Activated CD4-positive, alpha-beta T cell treated with anti-CD3 and anti-CD28 coated beads for 36 hours (primary cell): ENCODE measurements around the gene RUNDC1. TPM values are rescaled to one million over a fixed set of nuclear protein-coding genes. Genes with fewer than 3 reads are reported as not detected.

Experiments
- ATAC-seq: fragments of 200-7000 bp; cut with Tn5 transposase; one replicate; pipeline ENCODE4 v1.10.0; 2021; ENCODE audit warnings: mild to moderate bottlenecking, moderate library complexity
- CTCF ChIA-PET: fragments of 350-600 bp; sonication (Branson Sonifier 250); formaldehyde crosslinking; loops from one replicate; lab custom pipeline; 2021; ENCODE audit warnings: antibody characterized with exemption; lab: Charles Lee
- POLR2A ChIA-PET: fragments of 350-600 bp; sonication (Branson Sonifier 250); formaldehyde crosslinking; loops from one replicate; lab custom pipeline; 2021; ENCODE audit warnings: antibody characterized with exemption, inconsistent platforms; lab: Charles Lee
- DNase-seq: peaks from one replicate; pipeline ENCODE4 v3.0.0-alpha.2; 2020
- H3K27ac Mint-ChIP-seq: one replicate; pipeline ENCODE4 v1.8.0; 2021; ENCODE audit warnings: mixed read lengths
- H3K27me3 Mint-ChIP-seq: one replicate; pipeline ENCODE4 v1.8.0; 2021; ENCODE audit warnings: mixed read lengths
- H3K36me3 Mint-ChIP-seq: one replicate; pipeline ENCODE4 v1.8.0; 2021; ENCODE audit warnings: low read depth, mixed read lengths
- H3K4me1 Mint-ChIP-seq: one replicate; pipeline ENCODE4 v1.8.0; 2021; ENCODE audit warnings: mixed read lengths
- H3K4me3 Mint-ChIP-seq: one replicate; pipeline ENCODE4 v1.8.0; 2021; ENCODE audit warnings: mild to moderate bottlenecking, moderate library complexity, mixed read lengths
- H3K9me3 Mint-ChIP-seq: one replicate; pipeline ENCODE4 v1.8.0; 2021; ENCODE audit warnings: low read depth, mixed read lengths
- intact Hi-C, 2 experiments: fragments of 100-400 bp; cut with DNase I in 1 of 2; cut with micrococcal nuclease in 1 of 2; formaldehyde crosslinking; loops; one replicate each; pipeline versions ENCODE4 v1.14.2 to v1.15.1; 2022 to 2024; cut with DNase I, micrococcal nuclease
- total RNA-seq, 2 experiments: library from RNA; stranded (reverse); gene quantifications; one replicate each; pipeline ENCODE4 v1.2.3, GENCODE V29; 2021

Gene RUNDC1
- total RNA-seq, 2 experiments from 2014 or later: 12.3 to 12.5 TPM

- Mint-ChIP-seq H3K36me3 (no peaks in the 10 kb centered on the region), H3K9me3 (no peaks in the 10 kb centered on the region), H3K4me3 (peak overlapping the region; percentile 81), H3K27me3 (no peaks in the 10 kb centered on the region), H3K27ac (no peak overlapping the region), H3K4me1 (peaks cover 35% of the 10 kb centered on the region)
- ChIA-PET CTCF (no interaction called here), POLR2A (interaction anchor here (1.1 kb wide), 1 partner anchor 348 kb away, joined by 5 read pairs; no protein-coding TSS in a partner anchor)
- ATAC-seq (no peak), DNase-seq (no peak)
- intact Hi-C loops: loop anchor here in 1 of 2 experiments (5.0 kb wide), 3 partner anchors 317 to 462 kb away; partner anchors contain the start of genes DHX8 and PLEKHH3
Observed at GRCh38 chr17:43020030-43020621, 39.8 kb downstream of the RUNDC1 start.

GRCh38 chr17:43020789-43021740, 40.7 kb downstream of the RUNDC1 start:
- DNase-seq: peak; percentile 30
- ChIA-PET POLR2A (interaction anchor here (0.6 to 1.8 kb wide), 5 partner anchors 23 to 347 kb away, joined by 4 to 10 read pairs (median 5); partner anchors contain the start of genes RPL27 and VPS25), CTCF (interaction anchor here (0.5 to 2.5 kb wide), 2 partner anchors 23 to 93 kb away, joined by 3 to 10 read pairs; partner anchors contain the start of gene RPL27)
- no peak overlapping the region for H3K27ac Mint-ChIP-seq
- H3K36me3 Mint-ChIP-seq: no peaks in the 10 kb centered on the region
- H3K27me3 Mint-ChIP-seq: no peaks in the 10 kb centered on the region
- peak overlapping the region; percentile 81 for H3K4me3 Mint-ChIP-seq
- H3K9me3 Mint-ChIP-seq: no peaks in the 10 kb centered on the region
- no peak for ATAC-seq
- intact Hi-C loops: loop anchor here in 1 of 2 experiments (5.0 kb wide), 3 partner anchors 316 to 461 kb away; partner anchors contain the start of genes DHX8 and PLEKHH3
- H3K4me1 Mint-ChIP-seq: peaks cover 37% of the 10 kb centered on the region

GRCh38 chr17:43021741-43022512, 41.6 kb downstream of the RUNDC1 start, which contains the start of gene VAT1:
Gene VAT1 (minus strand): TSS chr17:43022385. CDS start chr17:43022322, 63 bp downstream.
- ChIA-PET POLR2A (interaction anchor here (1.5 to 1.8 kb wide), 2 partner anchors 24 to 293 kb away, joined by 4 to 10 read pairs; partner anchors contain the start of gene RPL27), CTCF (interaction anchor here (0.5 to 2.5 kb wide), 3 partner anchors 24 to 93 kb away, joined by 3 to 10 read pairs (median 3); partner anchors contain the start of gene RPL27)
- peak; percentile 79 for DNase-seq
- H3K27ac Mint-ChIP-seq: no peak within 1 kb of the TSS
- peaks cover 37% of the 10 kb centered on the region for H3K4me1 Mint-ChIP-seq
- no peaks in the 10 kb centered on the region for H3K9me3 Mint-ChIP-seq
- no peaks in the 10 kb centered on the region for H3K27me3 Mint-ChIP-seq
- peak within 1 kb of the TSS; percentile 81 for H3K4me3 Mint-ChIP-seq
- intact Hi-C loops: loop anchor here in 1 of 2 experiments (1.0 to 5.0 kb wide), 7 partner anchors 16 to 460 kb away; partner anchors contain the start of genes BRCA1, DHX8, IFI35 and PLEKHH3
- ATAC-seq: peak; percentile 55
- no peaks in the 10 kb centered on the region for H3K36me3 Mint-ChIP-seq

GRCh38 chr17:43024407-43025289, 44.3 kb downstream of the RUNDC1 start, which contains the start of gene RND2:
Gene RND2 (plus strand): TSS chr17:43025231. CDS start chr17:43025348, 117 bp downstream.
- CTCF ChIA-PET: interaction anchor here (0.6 to 1.7 kb wide), 15 partner anchors 16 to 919 kb away, joined by 3 to 14 read pairs (median 3); partner anchors contain the start of gene RPL27
- peak; percentile 68 for ATAC-seq
- peak; percentile 89 for DNase-seq
- Mint-ChIP-seq H3K4me3 (peak within 1 kb of the TSS; percentile 78), H3K4me1 (peaks cover 26% of the 10 kb centered on the region), H3K27me3 (no peaks in the 10 kb centered on the region), H3K27ac (peak within 1 kb of the TSS; percentile 71), H3K9me3 (no peaks in the 10 kb centered on the region), H3K36me3 (no peaks in the 10 kb centered on the region)
- POLR2A ChIA-PET: interaction anchor here (0.5 to 1.6 kb wide), 8 partner anchors 14 to 343 kb away, joined by 3 to 9 read pairs (median 5); partner anchors contain the start of genes BECN1, IFI35 and RPL27
- intact Hi-C loops: loop anchor here in 1 of 2 experiments (1.0 to 5.0 kb wide), 6 partner anchors 146 to 458 kb away; partner anchors contain the start of genes DHX8, PLEKHH3 and TMEM106A

- no peaks in the 10 kb centered on the region for H3K27me3 Mint-ChIP-seq
- ChIA-PET CTCF (interaction anchor here (0.6 to 1.7 kb wide), 2 partner anchors 27 to 144 kb away, joined by 3 to 14 read pairs; partner anchors contain the start of gene RPL27), POLR2A (interaction anchor here (1.4 kb wide), 1 partner anchor 291 kb away, joined by 9 read pairs; no protein-coding TSS in a partner anchor)
- H3K4me1 Mint-ChIP-seq: peaks cover 20% of the 10 kb centered on the region
- ATAC-seq (peak; percentile 0), DNase-seq (no peak)
- no peaks in the 10 kb centered on the region for H3K36me3 Mint-ChIP-seq
- H3K9me3 Mint-ChIP-seq: no peaks in the 10 kb centered on the region
- intact Hi-C loops: loop anchor here in 1 of 2 experiments (2.0 kb wide), 1 partner anchor 364 kb away; no protein-coding TSS in a partner anchor
- no peak overlapping the region for H3K27ac Mint-ChIP-seq
- peak overlapping the region; percentile 61 for H3K4me3 Mint-ChIP-seq
Observed at GRCh38 chr17:43025290-43025657, 44.9 kb downstream of the RUNDC1 start.

GRCh38 chr17:43025766-43026537, 45.6 kb downstream of the RUNDC1 start:
- Mint-ChIP-seq H3K36me3 (no peaks in the 10 kb centered on the region), H3K4me1 (peaks cover 15% of the 10 kb centered on the region), H3K27me3 (no peaks in the 10 kb centered on the region), H3K9me3 (no peaks in the 10 kb centered on the region), H3K27ac (no peak overlapping the region), H3K4me3 (peak overlapping the region; percentile 61)
- CTCF ChIA-PET: interaction anchor here (0.7 kb wide), 2 partner anchors 15 to 348 kb away, joined by 3 read pairs; no protein-coding TSS in a partner anchor
- DNase-seq (no peak), ATAC-seq (no peak)
- POLR2A ChIA-PET: no interaction called here
- intact Hi-C loops: loop anchor here in 1 of 2 experiments (2.0 kb wide), 1 partner anchor 363 kb away; no protein-coding TSS in a partner anchor

GRCh38 chr17:43026595-43026994, 46.2 kb downstream of the RUNDC1 start:
- Mint-ChIP-seq H3K36me3 (no peaks in the 10 kb centered on the region), H3K27ac (no peak overlapping the region), H3K27me3 (no peaks in the 10 kb centered on the region), H3K9me3 (no peaks in the 10 kb centered on the region), H3K4me3 (no peak overlapping the region), H3K4me1 (peaks cover 11% of the 10 kb centered on the region)
- ATAC-seq: no peak
- ChIA-PET CTCF (interaction anchor here (0.7 kb wide), 2 partner anchors 15 to 349 kb away, joined by 3 read pairs; no protein-coding TSS in a partner anchor), POLR2A (no interaction called here)
- DNase-seq: no peak
- intact Hi-C loops: no loop called here

GRCh38 chr17:43027091-43028032, 47.0 kb downstream of the RUNDC1 start:
- H3K27me3 Mint-ChIP-seq: no peaks in the 10 kb centered on the region
- CTCF ChIA-PET: no interaction called here
- H3K9me3 Mint-ChIP-seq: no peaks in the 10 kb centered on the region
- no peak overlapping the region for H3K4me3 Mint-ChIP-seq
- no peak overlapping the region for H3K27ac Mint-ChIP-seq
- H3K36me3 Mint-ChIP-seq: no peaks in the 10 kb centered on the region
- intact Hi-C loops: no loop called here
- POLR2A ChIA-PET: no interaction called here
- DNase-seq (no peak), ATAC-seq (no peak)
- peaks cover 11% of the 10 kb centered on the region for H3K4me1 Mint-ChIP-seq
